GM19463 (cell line): ENCODE measurements around the gene SYVN1.
"Not testable (repeated sequence)": the region's sequence is repeated elsewhere in the genome, so short reads cannot be mapped to it uniquely, and the experiment has no call there.

ENCODE experiments used
- ATAC-seq: cut with Tn5 transposase; IDR thresholded peaks from one replicate; pipeline ENCODE4 v1.9.1; 2021; ENCODE audit warnings: mild to moderate bottlenecking, moderate library complexity; ENCODE audit not compliant: unreplicated experiment

Gene SYVN1

GRCh38 chr11:65134240-65134951 is at the start of gene SYVN1:
Gene SYVN1, minus strand, starts transcription at chr11:65134519. Its CDS starts 918 bp downstream, at chr11:65133601.
- peak; percentile 55 for ATAC-seq

- ATAC-seq: no peak
Measured at GRCh38 chr11:65183201-65183891, 49.0 kb upstream of the SYVN1 start.

- ATAC-seq: no peak
Measured at GRCh38 chr11:65182258-65183170, 48.2 kb upstream of the SYVN1 start.

- ATAC-seq: peak; percentile 46
Measured at GRCh38 chr11:65181569-65182257, 47.4 kb upstream of the SYVN1 start, which contains the start of gene CAPN1. Gene CAPN1, plus strand, starts transcription at chr11:65181928. Its CDS starts 774 bp downstream, at chr11:65182702.

- ATAC-seq: peak; percentile 73
Measured at GRCh38 chr11:65180877-65181568, 46.7 kb upstream of the SYVN1 start.

- not testable (repeated sequence) for ATAC-seq
Measured at GRCh38 chr11:65174571-65175010, 40.3 kb upstream of the SYVN1 start.

- ATAC-seq: no peak
Measured at GRCh38 chr11:65172600-65172999, 38.3 kb upstream of the SYVN1 start.

GRCh38 chr11:65170058-65170534 is 35.8 kb upstream of the SYVN1 start, which contains the start of gene SPDYC:
Gene SPDYC, plus strand, starts transcription at chr11:65170233. Its CDS starts 1,125 bp downstream, at chr11:65171358.
- no peak for ATAC-seq

- ATAC-seq: no peak
Measured at GRCh38 chr11:65169164-65169641, 34.9 kb upstream of the SYVN1 start.

GRCh38 chr11:65167656-65168055 is 33.3 kb upstream of the SYVN1 start:
- no peak for ATAC-seq

- ATAC-seq: no peak
Measured at GRCh38 chr11:65166893-65167292, 32.6 kb upstream of the SYVN1 start.

GRCh38 chr11:65165410-65166317 is 31.3 kb upstream of the SYVN1 start:
- ATAC-seq: no peak

- no peak for ATAC-seq
Measured at GRCh38 chr11:65163684-65164083, 29.4 kb upstream of the SYVN1 start.

- no peak for ATAC-seq
Measured at GRCh38 chr11:65160643-65161042, 26.3 kb upstream of the SYVN1 start.

- ATAC-seq: peak; percentile 32
Measured at GRCh38 chr11:65159012-65159411, 24.7 kb upstream of the SYVN1 start.

GRCh38 chr11:65157336-65157735 is 23.0 kb upstream of the SYVN1 start:
- no peak for ATAC-seq

GRCh38 chr11:65156926-65157325 is 22.6 kb upstream of the SYVN1 start:
- no peak for ATAC-seq

GRCh38 chr11:65156256-65156655 is 21.9 kb upstream of the SYVN1 start:
- ATAC-seq: no peak
